GM18867 (cell line): ENCODE data around the gene TCF20.

Experiments
- ATAC-seq: cut with Tn5 transposase; IDR thresholded peaks from one replicate; pipeline ENCODE4 v1.9.1; 2021; ENCODE audit warnings: mild to moderate bottlenecking, moderate library complexity; ENCODE audit not compliant: unreplicated experiment

TCF20 gene

GRCh38 chr22:42282252-42282942 is 11.9 kb upstream of the TCF20 start:
- ATAC-seq: no peak

GRCh38 chr22:42281706-42282251 is 11.3 kb upstream of the TCF20 start:
- ATAC-seq: no peak

- no peak for ATAC-seq
These were observed 10.8 kb upstream of the TCF20 start for GRCh38 chr22:42281284-42281683.

- no peak for ATAC-seq
These were observed 10.4 kb upstream of the TCF20 start for GRCh38 chr22:42280836-42281235.

GRCh38 chr22:42280140-42280539 is 9.7 kb upstream of the TCF20 start:
- ATAC-seq: no peak

- ATAC-seq: no peak
These were observed 9.1 kb upstream of the TCF20 start for GRCh38 chr22:42279425-42280020.

GRCh38 chr22:42277988-42278776 is 7.7 kb upstream of the TCF20 start:
- ATAC-seq: peak; percentile 69

GRCh38 chr22:42277232-42277753 is 6.8 kb upstream of the TCF20 start:
- ATAC-seq: no peak

GRCh38 chr22:42275970-42276369 is 5.5 kb upstream of the TCF20 start:
- no peak for ATAC-seq

GRCh38 chr22:42275176-42275575 is 4.7 kb upstream of the TCF20 start:
- no peak for ATAC-seq

- ATAC-seq: no peak
These were observed 3.5 kb upstream of the TCF20 start for GRCh38 chr22:42273855-42274451.

- no peak for ATAC-seq
These were observed 2.1 kb upstream of the TCF20 start for GRCh38 chr22:42272431-42272999.

- no peak for ATAC-seq
These were observed 1.5 kb upstream of the TCF20 start for GRCh38 chr22:42271906-42272305.

GRCh38 chr22:42271191-42271813 is 849 bp upstream of the TCF20 start:
- ATAC-seq: no peak

- ATAC-seq: peak; percentile 31
These were observed 310 bp downstream of the TCF20 start for GRCh38 chr22:42270176-42270509.

GRCh38 chr22:42269432-42270175 is 849 bp downstream of the TCF20 start:
- peak; percentile 50 for ATAC-seq

GRCh38 chr22:42268852-42269410 is 1.5 kb downstream of the TCF20 start:
- ATAC-seq: no peak

- no peak for ATAC-seq
These were observed 5.1 kb downstream of the TCF20 start for GRCh38 chr22:42265321-42265720.

- no peak for ATAC-seq
These were observed 6.5 kb downstream of the TCF20 start for GRCh38 chr22:42263944-42264343.
